HepG2 (cell line): ENCODE results near the gene LDAH. TPM values are rescaled to one million over a fixed set of nuclear protein-coding genes. Genes with fewer than 3 reads are reported as not detected.

ENCODE experiments used
- ATM ChIP-seq: fragments of 450-650 bp; IDR thresholded peaks from 2 replicates; pipeline ENCODE4 v1.7.1; 2017; ENCODE audit warnings: mild to moderate bottlenecking, borderline replicate concordance
- IRF2 ChIP-seq: IDR thresholded peaks from 2 replicates; pipeline ENCODE4 v1.6.1; 2018; ENCODE audit warnings: missing genetic modification reagents, missing compliant biosample characterization
- KDM5B ChIP-seq: sonication (generic); formaldehyde crosslinking; IDR thresholded peaks from 2 replicates; pipeline ENCODE4 v1.4.0; 2020; ENCODE audit warnings: missing genetic modification reagents, mild to moderate bottlenecking, borderline replicate concordance
- PBX2 ChIP-seq: IDR thresholded peaks from 2 replicates; pipeline ENCODE4 v1.6.1; 2016; ENCODE audit warnings: control low read depth
- PHF20 ChIP-seq: sonication (generic); formaldehyde crosslinking; IDR thresholded peaks from 2 replicates; pipeline ENCODE4 v1.5.0; 2020; ENCODE audit warnings: mild to moderate bottlenecking, missing genetic modification reagents
- PRDM15 ChIP-seq: sonication (generic); formaldehyde crosslinking; IDR thresholded peaks from 2 replicates; pipeline ENCODE4 v1.4.0; 2020; ENCODE audit warnings: missing genetic modification reagents
- SRSF4 ChIP-seq: fragments of 200-400 bp; formaldehyde crosslinking; IDR thresholded peaks from one replicate; pipeline ENCODE4 v1.6.1; 2018; ENCODE audit warnings: mild to moderate bottlenecking, low read depth, low read length, moderate library complexity; ENCODE audit not compliant: poor library complexity, severe bottlenecking
- THRA ChIP-seq: sonication (generic); formaldehyde crosslinking; IDR thresholded peaks from 2 replicates; pipeline ENCODE4 v1.4.0; 2020; ENCODE audit warnings: missing genetic modification reagents, borderline replicate concordance
- ZFAT ChIP-seq: sonication (generic); formaldehyde crosslinking; conservative IDR thresholded peaks from 2 replicates; pipeline ENCODE4 v1.8.1; 2023; ENCODE audit warnings: missing genetic modification reagents, inconsistent platforms
- ZNF589 ChIP-seq: sonication (generic); formaldehyde crosslinking; conservative IDR thresholded peaks from 2 replicates; pipeline ENCODE4 v1.8.0; 2022; ENCODE audit warnings: mild to moderate bottlenecking, moderate library complexity, missing genetic modification reagents
- polyA plus RNA-seq, 8 experiments: library from polyadenylated mRNA; depleted of rRNA in 3 of 8; stranded (reverse) in 7 of 8; unstranded in 1 of 8; fragments of >200 nt; fragmentation: Illumina TruSeq in 4 of 8; extraction: Trizol in 4 of 8; gene quantifications; 2 replicates each; pipeline versions ENCODE4 v1.2.1 to v1.2.3, GENCODE V29; 2011 to 2016; ENCODE audit warnings: low read depth in 4 of 8, missing spikeins in 1 of 8, mixed read lengths in 1 of 8; ENCODE audit not compliant: insufficient read depth in 1 of 8
- total RNA-seq, 5 experiments: library from RNA; depleted of rRNA; stranded (reverse); fragments of >200 nt; fragmentation: Illumina TruSeq; extraction: Trizol; gene quantifications; 2 replicates each; pipeline ENCODE4 v1.2.3, GENCODE V29; 2016; ENCODE audit warnings: low read depth in 1 of 5
- TF ChIP-seq, protein P1 (sequence below): sonication (generic); formaldehyde crosslinking; IDR thresholded peaks from 2 replicates; pipeline ENCODE4 v1.4.0; 2020; ENCODE audit warnings: missing genetic modification reagents
- TF ChIP-seq, protein P2 (sequence below): sonication (generic); formaldehyde crosslinking; IDR thresholded peaks from 2 replicates; pipeline ENCODE4 v1.5.0; 2020; ENCODE audit warnings: missing genetic modification reagents

Gene LDAH
- total and polyA plus RNA-seq, 2 of the 13 experiments (the other 11 are each of a cell fraction or from before 2014, with no cell fraction given) = 28.8 to 46.2 TPM

DNA sequence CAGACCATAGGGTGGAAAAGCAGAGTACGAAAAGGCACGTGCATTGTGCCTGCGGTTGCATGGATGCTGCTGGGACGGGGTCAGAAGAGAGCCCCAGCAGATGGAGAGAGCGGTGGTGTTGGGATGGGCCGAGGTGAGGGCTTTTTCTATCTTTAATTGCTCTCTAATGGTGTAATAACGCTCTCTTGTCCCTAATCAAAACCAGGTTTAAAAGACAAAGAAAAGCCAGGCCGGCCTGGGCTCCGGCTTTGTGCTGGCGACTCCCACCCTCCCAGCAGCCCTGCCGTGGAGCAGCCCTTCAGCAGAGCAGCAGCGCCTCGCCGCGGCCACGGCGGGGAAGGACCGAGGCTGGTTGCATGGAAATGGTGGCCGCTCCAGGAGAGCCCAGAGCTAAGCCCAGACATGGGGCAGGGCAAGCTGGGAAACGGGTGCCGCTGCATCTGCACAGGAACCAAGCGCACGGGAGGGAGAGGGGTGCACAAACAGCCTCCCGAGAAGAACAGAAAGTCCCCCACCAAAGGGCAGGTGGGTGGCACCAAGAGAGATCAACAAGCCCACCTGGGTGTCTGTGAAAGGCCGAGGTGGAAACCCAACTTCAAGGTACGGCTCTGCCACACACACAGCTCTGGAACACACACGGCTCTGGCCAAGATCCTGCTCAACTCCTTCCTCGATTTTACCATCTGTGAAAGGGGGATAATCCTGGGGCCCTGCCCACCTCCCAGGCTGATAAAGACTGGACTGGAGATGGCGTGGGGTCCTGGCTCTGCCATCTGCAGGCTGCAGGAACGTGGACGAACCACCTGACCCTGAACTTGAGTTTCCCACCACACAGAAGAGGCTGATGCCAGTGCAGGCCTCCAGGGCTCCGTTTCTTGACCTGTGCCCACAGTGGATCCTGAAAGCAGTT, 187.0 kb downstream of the LDAH start (continued):
- TF ChIP-seq, protein P1, sequence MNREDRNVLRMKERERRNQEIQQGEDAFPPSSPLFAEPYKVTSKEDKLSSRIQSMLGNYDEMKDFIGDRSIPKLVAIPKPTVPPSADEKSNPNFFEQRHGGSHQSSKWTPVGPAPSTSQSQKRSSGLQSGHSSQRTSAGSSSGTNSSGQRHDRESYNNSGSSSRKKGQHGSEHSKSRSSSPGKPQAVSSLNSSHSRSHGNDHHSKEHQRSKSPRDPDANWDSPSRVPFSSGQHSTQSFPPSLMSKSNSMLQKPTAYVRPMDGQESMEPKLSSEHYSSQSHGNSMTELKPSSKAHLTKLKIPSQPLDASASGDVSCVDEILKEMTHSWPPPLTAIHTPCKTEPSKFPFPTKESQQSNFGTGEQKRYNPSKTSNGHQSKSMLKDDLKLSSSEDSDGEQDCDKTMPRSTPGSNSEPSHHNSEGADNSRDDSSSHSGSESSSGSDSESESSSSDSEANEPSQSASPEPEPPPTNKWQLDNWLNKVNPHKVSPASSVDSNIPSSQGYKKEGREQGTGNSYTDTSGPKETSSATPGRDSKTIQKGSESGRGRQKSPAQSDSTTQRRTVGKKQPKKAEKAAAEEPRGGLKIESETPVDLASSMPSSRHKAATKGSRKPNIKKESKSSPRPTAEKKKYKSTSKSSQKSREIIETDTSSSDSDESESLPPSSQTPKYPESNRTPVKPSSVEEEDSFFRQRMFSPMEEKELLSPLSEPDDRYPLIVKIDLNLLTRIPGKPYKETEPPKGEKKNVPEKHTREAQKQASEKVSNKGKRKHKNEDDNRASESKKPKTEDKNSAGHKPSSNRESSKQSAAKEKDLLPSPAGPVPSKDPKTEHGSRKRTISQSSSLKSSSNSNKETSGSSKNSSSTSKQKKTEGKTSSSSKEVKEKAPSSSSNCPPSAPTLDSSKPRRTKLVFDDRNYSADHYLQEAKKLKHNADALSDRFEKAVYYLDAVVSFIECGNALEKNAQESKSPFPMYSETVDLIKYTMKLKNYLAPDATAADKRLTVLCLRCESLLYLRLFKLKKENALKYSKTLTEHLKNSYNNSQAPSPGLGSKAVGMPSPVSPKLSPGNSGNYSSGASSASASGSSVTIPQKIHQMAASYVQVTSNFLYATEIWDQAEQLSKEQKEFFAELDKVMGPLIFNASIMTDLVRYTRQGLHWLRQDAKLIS (CRISPR knock-in tag) = no peak
- TF ChIP-seq ZNF589 (CRISPR knock-in tag) = no peak
- no peak for TF ChIP-seq PHF20
- no peak for TF ChIP-seq ATM
- TF ChIP-seq IRF2 (CRISPR knock-in tag) = peak; percentile 93
- TF ChIP-seq PBX2 (CRISPR knock-in tag) = no peak
- no peak for TF ChIP-seq PRDM15 (CRISPR knock-in tag)
- TF ChIP-seq, protein P2, sequence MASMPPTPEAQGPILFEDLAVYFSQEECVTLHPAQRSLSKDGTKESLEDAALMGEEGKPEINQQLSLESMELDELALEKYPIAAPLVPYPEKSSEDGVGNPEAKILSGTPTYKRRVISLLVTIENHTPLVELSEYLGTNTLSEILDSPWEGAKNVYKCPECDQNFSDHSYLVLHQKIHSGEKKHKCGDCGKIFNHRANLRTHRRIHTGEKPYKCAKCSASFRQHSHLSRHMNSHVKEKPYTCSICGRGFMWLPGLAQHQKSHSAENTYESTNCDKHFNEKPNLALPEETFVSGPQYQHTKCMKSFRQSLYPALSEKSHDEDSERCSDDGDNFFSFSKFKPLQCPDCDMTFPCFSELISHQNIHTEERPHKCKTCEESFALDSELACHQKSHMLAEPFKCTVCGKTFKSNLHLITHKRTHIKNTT = no peak
- no peak for TF ChIP-seq ZFAT (CRISPR knock-in tag)
- TF ChIP-seq SRSF4 = no peak
- TF ChIP-seq THRA (CRISPR knock-in tag) = peak; percentile 79; the same call in 1 of the 2 replicates
- TF ChIP-seq KDM5B (CRISPR knock-in tag) = peak; percentile 87; the same call in 1 of the 2 replicates
